Measurements from ENCODE around the gene NAT9. TPM values are rescaled to one million over a fixed set of nuclear protein-coding genes. Genes with fewer than 3 reads are reported as not detected.

Gene NAT9, protein sequence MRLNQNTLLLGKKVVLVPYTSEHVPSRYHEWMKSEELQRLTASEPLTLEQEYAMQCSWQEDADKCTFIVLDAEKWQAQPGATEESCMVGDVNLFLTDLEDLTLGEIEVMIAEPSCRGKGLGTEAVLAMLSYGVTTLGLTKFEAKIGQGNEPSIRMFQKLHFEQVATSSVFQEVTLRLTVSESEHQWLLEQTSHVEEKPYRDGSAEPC
- polyA plus RNA-seq (2011; rRNA removed) (42.9 and 43.4 TPM in 2 replicates), polyA plus RNA-seq (2017; fragmentation: RNase III; extraction: RNeasy Plus Mini Kit Qiagen cat#74134 plus additional on column Dnase treatment) (63.7 to 74.3 TPM (median 71.4 TPM) in 3 replicates), polyA minus RNA-seq (2011; rRNA and poly(A)+ RNA removed) (48.7 and 56.5 TPM in 2 replicates)
- 46.5 and 51.1 TPM in 2 replicates for polyA plus RNA-seq (2012; cell fraction: cytosol; rRNA removed)
- 195 and 238 TPM in 2 replicates for polyA plus RNA-seq (2012; cell fraction: nucleus; rRNA removed)

DNA sequence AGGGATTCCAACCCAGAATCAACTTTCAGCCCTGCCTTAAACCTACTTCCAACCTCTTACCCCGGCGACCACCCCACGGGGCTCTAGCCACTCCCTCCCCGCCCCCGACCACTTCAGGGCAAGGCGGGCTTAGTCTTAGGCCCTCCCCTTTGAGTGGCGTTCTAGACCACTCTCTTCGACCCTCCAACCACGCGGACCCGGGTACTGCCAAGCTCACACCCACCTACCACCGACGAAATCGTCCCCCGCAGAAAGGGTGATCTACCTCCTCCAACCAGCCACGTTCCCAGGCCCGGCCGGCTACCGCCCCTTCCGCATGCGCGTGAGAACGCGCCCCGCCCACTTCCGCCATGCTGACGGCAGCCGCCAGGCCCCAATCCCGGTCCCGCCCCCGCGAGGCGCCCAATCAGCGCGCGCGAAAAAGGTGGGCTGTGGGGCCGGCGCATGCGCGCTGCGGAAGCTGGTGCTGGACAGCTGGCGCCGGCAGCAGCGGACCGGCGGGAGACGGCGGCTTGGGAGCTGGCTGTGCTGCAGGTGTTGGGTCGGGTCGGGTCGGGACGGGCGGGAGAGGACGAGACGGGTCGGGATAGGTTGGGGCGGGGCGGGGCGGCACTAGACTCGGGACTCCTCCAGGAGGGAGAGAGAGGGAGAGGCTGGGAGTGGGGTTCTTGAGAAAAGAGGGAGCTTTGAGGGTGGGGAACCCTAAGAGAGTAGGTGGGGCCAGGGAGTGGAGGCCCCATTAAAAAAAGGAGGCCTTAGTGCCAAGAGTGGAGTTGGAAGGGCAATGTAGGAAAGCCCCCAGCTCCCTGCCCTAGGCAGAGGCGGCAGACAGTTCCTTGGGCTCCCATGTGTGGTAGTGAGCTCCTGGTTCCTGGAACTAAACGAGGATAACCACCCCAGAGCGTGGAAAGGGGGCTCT is at the start of gene NAT9:
Gene NAT9 (minus strand): TSS at position 302 of the 919 bp plus-strand sequence. CDS start 647 bp downstream, outside the sequence.
- peaks cover 31% of the 10 kb centered on the region for H3K4me1 ChIP-seq
- TF ChIP-seq NFE2L2 (conservative IDR thresholded peaks at IDR 0.05; ENCODE audit: low read length), result no peak
- no peak for TF ChIP-seq KDM5A (IDR thresholded peaks at IDR 0.05)
- no peak for TF ChIP-seq HDAC2 (IDR thresholded peaks at IDR 0.05)
- TF ChIP-seq POLR2A (IDR thresholded peaks at IDR 0.05; ENCODE audit: low read length), result peak; percentile 91
- TF ChIP-seq SMC3 (IDR thresholded peaks at IDR 0.05), result no peak
- TF ChIP-seq, protein P1, sequence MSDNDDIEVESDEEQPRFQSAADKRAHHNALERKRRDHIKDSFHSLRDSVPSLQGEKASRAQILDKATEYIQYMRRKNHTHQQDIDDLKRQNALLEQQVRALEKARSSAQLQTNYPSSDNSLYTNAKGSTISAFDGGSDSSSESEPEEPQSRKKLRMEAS (IDR thresholded peaks at IDR 0.05), result peak; percentile 94
- TF ChIP-seq, protein P2, sequence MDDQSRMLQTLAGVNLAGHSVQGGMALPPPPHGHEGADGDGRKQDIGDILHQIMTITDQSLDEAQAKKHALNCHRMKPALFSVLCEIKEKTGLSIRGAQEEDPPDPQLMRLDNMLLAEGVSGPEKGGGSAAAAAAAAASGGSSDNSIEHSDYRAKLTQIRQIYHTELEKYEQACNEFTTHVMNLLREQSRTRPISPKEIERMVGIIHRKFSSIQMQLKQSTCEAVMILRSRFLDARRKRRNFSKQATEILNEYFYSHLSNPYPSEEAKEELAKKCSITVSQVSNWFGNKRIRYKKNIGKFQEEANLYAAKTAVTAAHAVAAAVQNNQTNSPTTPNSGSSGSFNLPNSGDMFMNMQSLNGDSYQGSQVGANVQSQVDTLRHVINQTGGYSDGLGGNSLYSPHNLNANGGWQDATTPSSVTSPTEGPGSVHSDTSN (IDR thresholded peaks at IDR 0.05), result peak; percentile 68
- TF ChIP-seq, protein P3, sequence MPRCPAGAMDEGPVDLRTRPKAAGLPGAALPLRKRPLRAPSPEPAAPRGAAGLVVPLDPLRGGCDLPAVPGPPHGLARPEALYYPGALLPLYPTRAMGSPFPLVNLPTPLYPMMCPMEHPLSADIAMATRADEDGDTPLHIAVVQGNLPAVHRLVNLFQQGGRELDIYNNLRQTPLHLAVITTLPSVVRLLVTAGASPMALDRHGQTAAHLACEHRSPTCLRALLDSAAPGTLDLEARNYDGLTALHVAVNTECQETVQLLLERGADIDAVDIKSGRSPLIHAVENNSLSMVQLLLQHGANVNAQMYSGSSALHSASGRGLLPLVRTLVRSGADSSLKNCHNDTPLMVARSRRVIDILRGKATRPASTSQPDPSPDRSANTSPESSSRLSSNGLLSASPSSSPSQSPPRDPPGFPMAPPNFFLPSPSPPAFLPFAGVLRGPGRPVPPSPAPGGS (IDR thresholded peaks at IDR 0.05), result peak; percentile 86; the same call in 2 of the 3 replicates
- peak; percentile 74; the same call in 1 of the 2 replicates for TF ChIP-seq MYC (IDR thresholded peaks at IDR 0.05; ENCODE audit: borderline replicate concordance, low read length)
- TF ChIP-seq PHF8 (IDR thresholded peaks at IDR 0.05; ENCODE audit: borderline replicate concordance, low read depth), result peak; percentile 67
- no peak for TF ChIP-seq HOXB5 (CRISPR knock-in tag; IDR thresholded peaks at IDR 0.05)
- TF ChIP-seq HOXB13 (CRISPR knock-in tag; IDR thresholded peaks at IDR 0.05; ENCODE audit: low read depth), result no peak
- peak; percentile 56; the same call in 1 of the 2 replicates for TF ChIP-seq MAZ (IDR thresholded peaks at IDR 0.05; ENCODE audit: borderline replicate concordance, low read depth, low read length)
- no peak for TF ChIP-seq ZNF302 (CRISPR knock-in tag; IDR thresholded peaks at IDR 0.05)
- TF ChIP-seq, protein P4, sequence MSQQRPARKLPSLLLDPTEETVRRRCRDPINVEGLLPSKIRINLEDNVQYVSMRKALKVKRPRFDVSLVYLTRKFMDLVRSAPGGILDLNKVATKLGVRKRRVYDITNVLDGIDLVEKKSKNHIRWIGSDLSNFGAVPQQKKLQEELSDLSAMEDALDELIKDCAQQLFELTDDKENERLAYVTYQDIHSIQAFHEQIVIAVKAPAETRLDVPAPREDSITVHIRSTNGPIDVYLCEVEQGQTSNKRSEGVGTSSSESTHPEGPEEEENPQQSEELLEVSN (IDR thresholded peaks at IDR 0.05; ENCODE audit: borderline replicate concordance, low read depth), result peak; percentile 89
- TF ChIP-seq, protein P5, sequence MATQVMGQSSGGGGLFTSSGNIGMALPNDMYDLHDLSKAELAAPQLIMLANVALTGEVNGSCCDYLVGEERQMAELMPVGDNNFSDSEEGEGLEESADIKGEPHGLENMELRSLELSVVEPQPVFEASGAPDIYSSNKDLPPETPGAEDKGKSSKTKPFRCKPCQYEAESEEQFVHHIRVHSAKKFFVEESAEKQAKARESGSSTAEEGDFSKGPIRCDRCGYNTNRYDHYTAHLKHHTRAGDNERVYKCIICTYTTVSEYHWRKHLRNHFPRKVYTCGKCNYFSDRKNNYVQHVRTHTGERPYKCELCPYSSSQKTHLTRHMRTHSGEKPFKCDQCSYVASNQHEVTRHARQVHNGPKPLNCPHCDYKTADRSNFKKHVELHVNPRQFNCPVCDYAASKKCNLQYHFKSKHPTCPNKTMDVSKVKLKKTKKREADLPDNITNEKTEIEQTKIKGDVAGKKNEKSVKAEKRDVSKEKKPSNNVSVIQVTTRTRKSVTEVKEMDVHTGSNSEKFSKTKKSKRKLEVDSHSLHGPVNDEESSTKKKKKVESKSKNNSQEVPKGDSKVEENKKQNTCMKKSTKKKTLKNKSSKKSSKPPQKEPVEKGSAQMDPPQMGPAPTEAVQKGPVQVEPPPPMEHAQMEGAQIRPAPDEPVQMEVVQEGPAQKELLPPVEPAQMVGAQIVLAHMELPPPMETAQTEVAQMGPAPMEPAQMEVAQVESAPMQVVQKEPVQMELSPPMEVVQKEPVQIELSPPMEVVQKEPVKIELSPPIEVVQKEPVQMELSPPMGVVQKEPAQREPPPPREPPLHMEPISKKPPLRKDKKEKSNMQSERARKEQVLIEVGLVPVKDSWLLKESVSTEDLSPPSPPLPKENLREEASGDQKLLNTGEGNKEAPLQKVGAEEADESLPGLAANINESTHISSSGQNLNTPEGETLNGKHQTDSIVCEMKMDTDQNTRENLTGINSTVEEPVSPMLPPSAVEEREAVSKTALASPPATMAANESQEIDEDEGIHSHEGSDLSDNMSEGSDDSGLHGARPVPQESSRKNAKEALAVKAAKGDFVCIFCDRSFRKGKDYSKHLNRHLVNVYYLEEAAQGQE (IDR thresholded peaks at IDR 0.05), result peak; percentile 43
- peak; percentile 70 to 88; a peak in 4 of 5 replicates for TF ChIP-seq JUN (IDR thresholded peaks at IDR 0.05)
- TF ChIP-seq, protein P6, sequence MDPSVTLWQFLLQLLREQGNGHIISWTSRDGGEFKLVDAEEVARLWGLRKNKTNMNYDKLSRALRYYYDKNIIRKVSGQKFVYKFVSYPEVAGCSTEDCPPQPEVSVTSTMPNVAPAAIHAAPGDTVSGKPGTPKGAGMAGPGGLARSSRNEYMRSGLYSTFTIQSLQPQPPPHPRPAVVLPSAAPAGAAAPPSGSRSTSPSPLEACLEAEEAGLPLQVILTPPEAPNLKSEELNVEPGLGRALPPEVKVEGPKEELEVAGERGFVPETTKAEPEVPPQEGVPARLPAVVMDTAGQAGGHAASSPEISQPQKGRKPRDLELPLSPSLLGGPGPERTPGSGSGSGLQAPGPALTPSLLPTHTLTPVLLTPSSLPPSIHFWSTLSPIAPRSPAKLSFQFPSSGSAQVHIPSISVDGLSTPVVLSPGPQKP (IDR thresholded peaks at IDR 0.05; ENCODE audit: low read depth, low read length), result 0 out of 2 replicates have a peak, but pooled peaks have one; percentile 29
- peak; percentile 84 to 92 for ATAC-seq
- H3K4me3 ChIP-seq, result peak within 1 kb of the TSS; percentile 69
- H3K4me2 ChIP-seq, result peak within 1 kb of the TSS; percentile 94
- DNase-seq (ENCODE audit: low read depth in 1 of 2, low spot score in 1 of 2), result peak; percentile 97 to 99
- ChIA-PET CTCF (interaction anchor here (1.2 to 53.6 kb wide), 7 partner anchors 13 to 186 kb away, joined by 3 to 1302 read pairs (median 107); partner anchors contain the start of genes FDXR, GRIN2C, NHERF1 and RAB37), POLR2A (interaction anchor here (0.7 to 1.9 kb wide), 7 partner anchors 12 to 119 kb away, joined by 3 to 15 read pairs (median 5); partner anchors contain the start of gene FDXR)
- peak within 1 kb of the TSS; percentile 89 to 92 for H3K27ac ChIP-seq
- H3K9me3 ChIP-seq, result no peaks in the 10 kb centered on the region
- 2% methylated on average over 32 of the region's 64 CpGs for WGBS (ENCODE audit: missing lambda C conversion rate)
- no peak for FAIRE-seq

Measured in A549 (cell line).